BJ (cell line): ENCODE measurements around the gene JRKL. TPM values are rescaled to one million over a fixed set of nuclear protein-coding genes. Genes with fewer than 3 reads are reported as not detected.

Source experiments
- CTCF ChIA-PET: fragments of 350-600 bp; formaldehyde crosslinking; extraction: SDS; loops from one replicate; lab custom pipeline; 2021; ENCODE audit warnings: antibody characterized with exemption, inconsistent platforms; lab: Yijun Ruan, JAX
- POLR2A ChIA-PET: fragments of 300-600 bp; sonication (Branson Sonifier 250); formaldehyde crosslinking; extraction: SDS; loops from one replicate; lab custom pipeline; 2021; ENCODE audit warnings: antibody characterized with exemption; lab: Charles Lee
- DNase-seq: peaks from one replicate; pipeline ENCODE4 v3.0.0-alpha.2; 2011; ENCODE audit warnings: low read depth
- H3K27me3 ChIP-seq: 2 replicates; pipeline ENCODE4 v1.6.0; 2011; ENCODE audit warnings: low read length; ENCODE audit not compliant: control insufficient read depth, insufficient read depth
- H3K36me3 ChIP-seq: 2 replicates; pipeline ENCODE4 v1.5.1; 2011; ENCODE audit warnings: low read length; ENCODE audit not compliant: control insufficient read depth, insufficient read depth
- H3K4me3 ChIP-seq: 2 replicates; pipeline ENCODE4 v1.5.1; 2011; ENCODE audit warnings: low read depth, mild to moderate bottlenecking, control low read depth, low read length
- polyA plus RNA-seq: library from polyadenylated mRNA; depleted of rRNA; stranded (reverse); fragments of >200 nt; gene quantifications from 2 replicates; pipeline ENCODE4 v1.2.3, GENCODE V29; 2011
- TF ChIP-seq, protein P1 (sequence below): IDR thresholded peaks from 2 replicates; pipeline ENCODE4 v1.5.1; 2011; ENCODE audit warnings: low read depth, mild to moderate bottlenecking, control low read depth, inconsistent platforms, low read length, moderate library complexity; ENCODE audit not compliant: insufficient read depth

Gene JRKL
- polyA plus RNA-seq, 1 experiment = 2.9 TPM

DNA sequence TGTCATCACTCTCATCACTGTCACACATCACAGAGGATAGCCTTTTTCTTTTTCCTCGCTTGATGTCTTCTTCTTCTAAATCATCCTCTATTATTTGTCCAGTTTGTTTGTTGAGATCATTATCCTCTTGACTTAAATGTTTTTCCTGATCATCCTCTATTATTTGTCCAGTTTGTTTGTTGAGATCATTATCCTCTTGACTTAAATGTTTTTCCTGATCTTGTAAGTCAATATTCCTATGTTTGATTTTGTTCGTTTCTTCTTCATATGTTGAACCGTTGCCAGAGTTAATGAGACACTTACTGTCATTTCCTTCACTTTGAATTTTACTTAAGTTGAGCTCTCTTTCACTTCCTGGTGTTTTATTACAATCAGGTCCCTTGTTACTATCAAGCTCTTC lies 5.7 kb upstream of the JRKL start:
- H3K4me3 ChIP-seq = no peak overlapping the region
- POLR2A ChIA-PET = no interaction called here
- no peaks in the 10 kb centered on the region for H3K36me3 ChIP-seq
- CTCF ChIA-PET = no interaction called here
- TF ChIP-seq, protein P1, sequence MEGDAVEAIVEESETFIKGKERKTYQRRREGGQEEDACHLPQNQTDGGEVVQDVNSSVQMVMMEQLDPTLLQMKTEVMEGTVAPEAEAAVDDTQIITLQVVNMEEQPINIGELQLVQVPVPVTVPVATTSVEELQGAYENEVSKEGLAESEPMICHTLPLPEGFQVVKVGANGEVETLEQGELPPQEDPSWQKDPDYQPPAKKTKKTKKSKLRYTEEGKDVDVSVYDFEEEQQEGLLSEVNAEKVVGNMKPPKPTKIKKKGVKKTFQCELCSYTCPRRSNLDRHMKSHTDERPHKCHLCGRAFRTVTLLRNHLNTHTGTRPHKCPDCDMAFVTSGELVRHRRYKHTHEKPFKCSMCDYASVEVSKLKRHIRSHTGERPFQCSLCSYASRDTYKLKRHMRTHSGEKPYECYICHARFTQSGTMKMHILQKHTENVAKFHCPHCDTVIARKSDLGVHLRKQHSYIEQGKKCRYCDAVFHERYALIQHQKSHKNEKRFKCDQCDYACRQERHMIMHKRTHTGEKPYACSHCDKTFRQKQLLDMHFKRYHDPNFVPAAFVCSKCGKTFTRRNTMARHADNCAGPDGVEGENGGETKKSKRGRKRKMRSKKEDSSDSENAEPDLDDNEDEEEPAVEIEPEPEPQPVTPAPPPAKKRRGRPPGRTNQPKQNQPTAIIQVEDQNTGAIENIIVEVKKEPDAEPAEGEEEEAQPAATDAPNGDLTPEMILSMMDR = no peak
- no peak for DNase-seq
- no peaks in the 10 kb centered on the region for H3K27me3 ChIP-seq

DNA sequence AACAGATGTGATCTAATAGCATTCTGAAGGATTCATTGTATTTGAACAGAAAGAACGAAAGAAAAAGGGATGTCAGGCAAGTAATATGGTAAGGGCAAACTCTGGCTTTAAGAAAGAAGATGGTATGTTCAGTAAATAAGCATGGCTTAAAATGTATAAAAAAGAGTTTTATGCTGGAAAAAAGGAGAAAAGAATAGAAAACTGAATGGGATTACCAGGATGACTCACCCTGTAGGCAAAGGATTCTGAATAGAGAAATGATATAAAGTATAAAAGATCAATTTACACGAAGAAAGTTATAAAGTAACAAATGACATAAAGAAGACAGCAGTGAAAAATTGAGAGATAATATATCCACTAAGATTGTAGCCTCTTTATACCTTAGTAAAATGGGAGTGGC lies 4.6 kb upstream of the JRKL start:
- TF ChIP-seq, protein P1 = no peak
- H3K27me3 ChIP-seq = no peaks in the 10 kb centered on the region
- POLR2A ChIA-PET = no interaction called here
- no peaks in the 10 kb centered on the region for H3K36me3 ChIP-seq
- DNase-seq = no peak
- CTCF ChIA-PET = no interaction called here
- no peak overlapping the region for H3K4me3 ChIP-seq

DNA sequence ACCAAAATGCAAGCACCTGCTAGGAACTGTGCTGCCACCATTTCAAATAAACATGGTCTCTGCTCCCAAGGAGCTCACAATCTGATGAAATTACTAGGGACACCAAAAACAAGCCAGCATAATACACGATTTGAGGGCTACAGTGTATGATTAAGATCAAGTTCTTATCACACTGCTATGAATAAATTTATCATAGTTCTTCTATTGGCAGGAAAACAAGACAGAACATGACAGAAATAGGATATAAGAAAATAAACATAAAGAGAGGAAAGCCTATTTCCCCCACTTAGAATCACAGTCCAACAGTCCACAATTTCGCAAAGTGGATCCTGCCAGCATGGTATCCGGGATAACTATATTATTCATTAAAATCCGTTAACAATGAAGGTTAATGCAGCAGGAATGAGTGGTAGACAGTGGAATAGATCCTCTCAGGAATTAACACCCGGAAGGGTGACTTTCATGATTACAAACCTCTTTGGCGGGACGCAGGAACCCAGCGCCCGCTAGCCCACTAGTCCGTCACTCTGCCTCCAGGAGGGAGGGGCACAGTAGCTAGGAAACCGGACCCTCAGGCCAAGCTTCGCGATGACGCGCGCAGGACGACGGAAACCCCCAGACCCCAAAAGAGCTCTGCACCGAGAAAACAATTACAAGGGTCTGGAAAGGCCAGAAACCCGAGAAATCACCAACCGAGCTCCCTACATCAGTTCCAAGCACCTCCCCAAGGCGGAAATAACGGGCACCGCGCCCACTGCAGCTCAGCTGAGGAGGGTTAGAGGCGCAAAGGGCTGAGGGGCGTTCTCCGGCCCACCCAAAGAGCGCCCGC lies 708 bp upstream of the JRKL start:
- TF ChIP-seq, protein P1 = no peak
- H3K27me3 ChIP-seq = no peaks in the 10 kb centered on the region
- no peak for DNase-seq
- ChIA-PET CTCF (interaction anchor here (0.6 to 2.7 kb wide), 5 partner anchors 46 to 557 kb away, joined by 3 to 13 read pairs (median 3); partner anchors contain the start of gene MAML2), POLR2A (interaction anchor here (0.6 to 1.0 kb wide), 4 partner anchors 74 to 598 kb away, joined by 3 to 19 read pairs (median 6); partner anchors contain the start of gene CEP57)
- no peaks in the 10 kb centered on the region for H3K36me3 ChIP-seq
- peak overlapping the region; percentile 97 for H3K4me3 ChIP-seq

DNA sequence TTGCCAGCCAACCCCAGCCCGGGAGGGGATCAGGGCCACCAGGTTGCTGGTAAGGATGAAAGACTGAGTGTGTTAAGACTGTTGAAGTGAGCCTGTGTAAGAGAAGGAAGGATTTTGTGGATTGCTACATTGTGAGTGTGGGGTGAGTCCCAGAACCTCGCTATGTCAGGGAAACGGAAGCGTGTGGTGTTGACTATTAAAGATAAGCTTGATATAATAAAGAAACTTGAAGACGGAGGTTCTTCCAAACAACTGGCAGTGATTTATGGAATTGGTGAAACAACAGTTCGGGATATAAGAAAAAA lies 627 bp downstream of the JRKL start:
- CTCF ChIA-PET = interaction anchor here (2.7 kb wide), 1 partner anchor 48 kb away, joined by 13 read pairs; the partner anchor contains the start of gene MAML2
- Histone ChIP-seq H3K36me3 (no peaks in the 10 kb centered on the region), H3K4me3 (peak overlapping the region; percentile 97), H3K27me3 (no peaks in the 10 kb centered on the region)
- TF ChIP-seq, protein P1 = no peak
- DNase-seq = no peak
- POLR2A ChIA-PET = interaction anchor here (0.7 kb wide), 2 partner anchors 235 to 359 kb away, joined by 3 read pairs; no protein-coding TSS in a partner anchor

DNA sequence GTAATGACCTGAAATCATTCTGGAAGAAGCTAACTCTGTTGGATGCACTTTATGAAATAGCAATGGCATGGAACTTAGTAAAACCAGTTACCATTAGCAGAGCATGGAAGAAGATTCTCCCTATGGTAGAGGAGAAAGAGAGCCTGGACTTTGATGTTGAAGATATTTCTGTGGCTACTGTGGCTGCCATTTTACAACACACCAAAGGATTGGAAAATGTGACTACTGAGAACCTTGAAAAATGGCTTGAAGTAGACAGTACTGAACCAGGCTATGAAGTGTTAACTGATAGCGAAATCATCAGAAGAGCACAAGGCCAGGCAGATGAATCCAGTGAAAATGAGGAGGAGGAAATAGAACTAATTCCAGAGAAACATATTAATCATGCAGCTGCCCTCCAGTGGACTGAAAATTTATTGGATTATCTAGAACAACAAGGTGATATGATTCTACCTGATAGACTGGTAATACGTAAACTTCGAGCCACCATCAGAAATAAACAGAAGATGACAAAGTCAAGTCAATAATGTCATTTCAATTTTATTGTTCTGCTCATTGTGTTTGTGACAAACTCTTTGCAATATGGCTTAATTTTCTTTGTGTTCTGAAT lies 2.0 kb downstream of the JRKL start:
- ChIA-PET CTCF (no interaction called here), POLR2A (no interaction called here)
- TF ChIP-seq, protein P1 = peak; percentile 11; the same call in 1 of the 2 replicates
- no peaks in the 10 kb centered on the region for H3K27me3 ChIP-seq
- DNase-seq = no peak
- no peak overlapping the region for H3K4me3 ChIP-seq
- no peaks in the 10 kb centered on the region for H3K36me3 ChIP-seq
